HepG2 (cell line): ENCODE data around the gene TEDC2. TPM values are rescaled to one million over a fixed set of nuclear protein-coding genes. Genes with fewer than 3 reads are reported as not detected.

ENCODE experiments used
- AGO1 ChIP-seq: fragments of 200-400 bp; formaldehyde crosslinking; IDR thresholded peaks from 2 replicates; pipeline ENCODE4 v1.6.1; 2017; ENCODE audit warnings: mild to moderate bottlenecking, low read depth, low read length, moderate library complexity; ENCODE audit not compliant: poor library complexity, severe bottlenecking
- ARNT2 ChIP-seq: sonication (generic); formaldehyde crosslinking; IDR thresholded peaks from 2 replicates; pipeline ENCODE4 v1.8.0; 2022; ENCODE audit warnings: mild to moderate bottlenecking, low read depth, missing genetic modification reagents, moderate library complexity
- ATF7 ChIP-seq, 2 experiments: fragments of 450-650 bp in 1 of 2; sonication (generic) in 1 of 2; formaldehyde crosslinking in 1 of 2; IDR thresholded peaks; 2 replicates each; pipeline versions ENCODE4 v1.4.0 to v1.6.1; 2016 to 2020; ENCODE audit warnings: antibody characterized with exemption in 1 of 2, mild to moderate bottlenecking in 1 of 2, missing genetic modification reagents in 1 of 2
- CBFB ChIP-seq: sonication (generic); formaldehyde crosslinking; IDR thresholded peaks from 2 replicates; pipeline ENCODE4 v1.4.0; 2020; ENCODE audit warnings: missing genetic modification reagents
- CHCHD3 ChIP-seq: sonication (generic); formaldehyde crosslinking; IDR thresholded peaks from 2 replicates; pipeline ENCODE4 v1.8.0; 2022; ENCODE audit warnings: mild to moderate bottlenecking, missing genetic modification reagents, moderate library complexity
- EZH2 ChIP-seq: conservative IDR thresholded peaks from 2 replicates; pipeline ENCODE4 v1.6.1; 2012; ENCODE audit warnings: mild to moderate bottlenecking, low read depth, low read length, moderate library complexity
- HNRNPLL ChIP-seq: fragments of 200-400 bp; formaldehyde crosslinking; IDR thresholded peaks from 2 replicates; pipeline ENCODE4 v1.6.1; 2017; ENCODE audit warnings: mild to moderate bottlenecking, low read depth, low read length; ENCODE audit not compliant: poor library complexity, severe bottlenecking
- HOXD1 ChIP-seq: sonication (generic); formaldehyde crosslinking; IDR thresholded peaks from 2 replicates; pipeline ENCODE4 v1.5.0; 2020; ENCODE audit warnings: missing genetic modification reagents
- KDM5B ChIP-seq: sonication (generic); formaldehyde crosslinking; IDR thresholded peaks from 2 replicates; pipeline ENCODE4 v1.4.0; 2020; ENCODE audit warnings: missing genetic modification reagents, mild to moderate bottlenecking, borderline replicate concordance
- TAF15 ChIP-seq: fragments of 200-400 bp; formaldehyde crosslinking; IDR thresholded peaks from one replicate; pipeline ENCODE4 v1.6.1; 2018; ENCODE audit warnings: mild to moderate bottlenecking, low read depth, low read length; ENCODE audit not compliant: poor library complexity, severe bottlenecking
- ZBTB7B ChIP-seq: sonication (generic); formaldehyde crosslinking; IDR thresholded peaks from 2 replicates; pipeline ENCODE4 v1.4.0; 2020; ENCODE audit warnings: missing genetic modification reagents
- ZIK1 ChIP-seq: sonication (generic); formaldehyde crosslinking; IDR thresholded peaks from 2 replicates; pipeline ENCODE4 v1.5.0; 2020; ENCODE audit warnings: mild to moderate bottlenecking, low read depth, missing genetic modification reagents, borderline replicate concordance
- ZNF564 ChIP-seq: sonication (generic); formaldehyde crosslinking; IDR thresholded peaks from 2 replicates; pipeline ENCODE4 v1.8.1; 2023; ENCODE audit warnings: mild to moderate bottlenecking, missing genetic modification reagents
- ZNF572 ChIP-seq: sonication (generic); formaldehyde crosslinking; IDR thresholded peaks from 2 replicates; pipeline ENCODE4 v1.5.1; 2020; ENCODE audit warnings: mild to moderate bottlenecking, missing genetic modification reagents
- ZNF619 ChIP-seq: sonication (generic); formaldehyde crosslinking; IDR thresholded peaks from 2 replicates; pipeline ENCODE4 v1.4.0; 2020; ENCODE audit warnings: mild to moderate bottlenecking, missing genetic modification reagents
- ZNF660 ChIP-seq: sonication (generic); formaldehyde crosslinking; IDR thresholded peaks from 2 replicates; pipeline ENCODE4 v1.5.1; 2020; ENCODE audit warnings: mild to moderate bottlenecking, low read depth, missing genetic modification reagents, borderline replicate concordance
- ZSCAN25 ChIP-seq: sonication (generic); formaldehyde crosslinking; IDR thresholded peaks from 2 replicates; pipeline ENCODE4 v1.8.0; 2022; ENCODE audit warnings: mild to moderate bottlenecking, missing genetic modification reagents
- polyA plus RNA-seq, 8 experiments: library from polyadenylated mRNA; depleted of rRNA in 3 of 8; stranded (reverse) in 7 of 8; unstranded in 1 of 8; fragments of >200 nt; fragmentation: Illumina TruSeq in 4 of 8; extraction: Trizol in 4 of 8; gene quantifications; 2 replicates each; pipeline versions ENCODE4 v1.2.1 to v1.2.3, GENCODE V29; 2011 to 2016; ENCODE audit warnings: low read depth in 4 of 8, missing spikeins in 1 of 8, mixed read lengths in 1 of 8; ENCODE audit not compliant: insufficient read depth in 1 of 8
- total RNA-seq, 5 experiments: library from RNA; depleted of rRNA; stranded (reverse); fragments of >200 nt; fragmentation: Illumina TruSeq; extraction: Trizol; gene quantifications; 2 replicates each; pipeline ENCODE4 v1.2.3, GENCODE V29; 2016; ENCODE audit warnings: low read depth in 1 of 5
- TF ChIP-seq, protein P1 (sequence below): sonication (generic); formaldehyde crosslinking; IDR thresholded peaks from 2 replicates; pipeline ENCODE4 v1.4.0; 2020; ENCODE audit warnings: missing genetic modification reagents
- TF ChIP-seq, protein P2 (sequence below): sonication (generic); formaldehyde crosslinking; IDR thresholded peaks from 2 replicates; pipeline ENCODE4 v1.9.0; 2022; ENCODE audit warnings: low read depth, missing genetic modification reagents
- TF ChIP-seq, protein P3 (sequence below): sonication (generic); formaldehyde crosslinking; IDR thresholded peaks from 2 replicates; pipeline ENCODE4 v1.5.0; 2020; ENCODE audit warnings: mild to moderate bottlenecking, missing genetic modification reagents, borderline replicate concordance
- TF ChIP-seq, protein P4 (sequence below): sonication (generic); formaldehyde crosslinking; IDR thresholded peaks from 2 replicates; pipeline ENCODE4 v1.4.0; 2020; ENCODE audit warnings: missing genetic modification reagents

Gene TEDC2
- total and polyA plus RNA-seq, 2 of the 13 experiments (the other 11 are each of a cell fraction or from before 2014, with no cell fraction given) = 6.2 to 24.4 TPM

DNA sequence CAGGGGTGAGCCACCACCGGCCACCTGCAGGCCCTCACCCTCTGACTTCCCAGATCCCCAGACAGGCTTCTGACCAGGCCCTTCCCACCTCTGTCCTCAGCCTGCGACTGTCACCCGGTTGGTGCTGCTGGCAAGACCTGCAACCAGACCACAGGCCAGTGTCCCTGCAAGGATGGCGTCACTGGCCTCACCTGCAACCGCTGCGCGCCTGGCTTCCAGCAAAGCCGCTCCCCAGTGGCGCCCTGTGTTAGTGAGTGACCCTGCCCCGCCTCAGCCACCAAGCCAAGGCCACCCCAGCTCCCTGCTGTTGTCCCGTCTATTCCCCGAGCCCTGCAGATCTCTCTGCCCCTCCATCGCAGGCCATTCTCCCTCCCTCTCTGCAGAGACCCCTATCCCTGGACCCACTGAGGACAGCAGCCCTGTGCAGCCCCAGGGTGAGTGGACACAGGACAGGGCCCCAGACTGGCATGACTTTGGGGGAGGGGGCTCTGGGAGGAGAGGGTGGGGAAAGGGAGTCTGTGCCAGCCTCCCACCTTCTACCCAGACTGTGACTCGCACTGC lies 13.1 kb downstream of the TEDC2 start (continued):
- TF ChIP-seq, protein P1, sequence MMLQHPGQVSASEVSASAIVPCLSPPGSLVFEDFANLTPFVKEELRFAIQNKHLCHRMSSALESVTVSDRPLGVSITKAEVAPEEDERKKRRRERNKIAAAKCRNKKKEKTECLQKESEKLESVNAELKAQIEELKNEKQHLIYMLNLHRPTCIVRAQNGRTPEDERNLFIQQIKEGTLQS (CRISPR knock-in tag) = peak; percentile 10; the same call in 1 of the 2 replicates
- TF ChIP-seq KDM5B (CRISPR knock-in tag) (peak; percentile 65), CBFB (CRISPR knock-in tag) (0 out of 2 replicates have a peak, but pooled peaks have one; percentile 35), AGO1 (peak; percentile 30), ATF7 (IDR thresholded peaks at IDR 0.05) (no peak), ATF7 (CRISPR knock-in tag; IDR thresholded peaks at IDR 0.05) (0 out of 2 replicates have a peak, but pooled peaks have one; percentile 39), ARNT2 (CRISPR knock-in tag) (0 out of 2 replicates have a peak, but pooled peaks have one; percentile 43), EZH2 (no peak), ZNF619 (CRISPR knock-in tag) (0 out of 2 replicates have a peak, but pooled peaks have one; percentile 28), HOXD1 (CRISPR knock-in tag) (0 out of 2 replicates have a peak, but pooled peaks have one; percentile 45), HNRNPLL (peak; percentile 12), TAF15 (peak; percentile 18), ZBTB7B (0 out of 2 replicates have a peak, but pooled peaks have one; percentile 5), ZNF572 (peak; percentile 48; the same call in 1 of the 2 replicates), ZIK1 (CRISPR knock-in tag) (no peak), ZNF564 (no peak), CHCHD3 (CRISPR knock-in tag) (0 out of 2 replicates have a peak, but pooled peaks have one; percentile 28), ZNF660 (CRISPR knock-in tag) (no peak), ZSCAN25 (CRISPR knock-in tag) (peak; percentile 69; the same call in 1 of the 2 replicates)
- TF ChIP-seq, protein P2, sequence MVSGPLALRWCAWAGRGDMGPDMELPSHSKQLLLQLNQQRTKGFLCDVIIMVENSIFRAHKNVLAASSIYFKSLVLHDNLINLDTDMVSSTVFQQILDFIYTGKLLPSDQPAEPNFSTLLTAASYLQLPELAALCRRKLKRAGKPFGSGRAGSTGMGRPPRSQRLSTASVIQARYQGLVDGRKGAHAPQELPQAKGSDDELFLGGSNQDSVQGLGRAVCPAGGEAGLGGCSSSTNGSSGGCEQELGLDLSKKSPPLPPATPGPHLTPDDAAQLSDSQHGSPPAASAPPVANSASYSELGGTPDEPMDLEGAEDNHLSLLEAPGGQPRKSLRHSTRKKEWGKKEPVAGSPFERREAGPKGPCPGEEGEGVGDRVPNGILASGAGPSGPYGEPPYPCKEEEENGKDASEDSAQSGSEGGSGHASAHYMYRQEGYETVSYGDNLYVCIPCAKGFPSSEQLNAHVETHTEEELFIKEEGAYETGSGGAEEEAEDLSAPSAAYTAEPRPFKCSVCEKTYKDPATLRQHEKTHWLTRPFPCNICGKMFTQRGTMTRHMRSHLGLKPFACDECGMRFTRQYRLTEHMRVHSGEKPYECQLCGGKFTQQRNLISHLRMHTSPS = no peak
- TF ChIP-seq, protein P3, sequence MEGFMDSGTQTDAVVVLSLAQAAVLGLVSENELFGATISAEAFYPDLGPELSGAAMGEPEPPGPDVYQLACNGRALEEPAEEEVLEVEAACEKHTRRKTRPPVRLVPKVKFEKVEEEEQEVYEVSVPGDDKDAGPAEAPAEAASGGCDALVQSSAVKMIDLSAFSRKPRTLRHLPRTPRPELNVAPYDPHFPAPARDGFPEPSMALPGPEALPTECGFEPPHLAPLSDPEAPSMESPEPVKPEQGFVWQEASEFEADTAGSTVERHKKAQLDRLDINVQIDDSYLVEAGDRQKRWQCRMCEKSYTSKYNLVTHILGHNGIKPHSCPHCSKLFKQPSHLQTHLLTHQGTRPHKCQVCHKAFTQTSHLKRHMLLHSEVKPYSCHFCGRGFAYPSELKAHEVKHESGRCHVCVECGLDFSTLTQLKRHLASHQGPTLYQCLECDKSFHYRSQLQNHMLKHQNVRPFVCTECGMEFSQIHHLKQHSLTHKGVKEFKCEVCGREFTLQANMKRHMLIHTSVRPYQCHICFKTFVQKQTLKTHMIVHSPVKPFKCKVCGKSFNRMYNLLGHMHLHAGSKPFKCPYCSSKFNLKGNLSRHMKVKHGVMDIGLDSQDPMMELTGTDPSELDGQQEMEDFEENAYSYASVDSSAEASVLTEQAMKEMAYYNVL (CRISPR knock-in tag) = peak; percentile 5; the same call in 1 of the 2 replicates
- TF ChIP-seq, protein P4, sequence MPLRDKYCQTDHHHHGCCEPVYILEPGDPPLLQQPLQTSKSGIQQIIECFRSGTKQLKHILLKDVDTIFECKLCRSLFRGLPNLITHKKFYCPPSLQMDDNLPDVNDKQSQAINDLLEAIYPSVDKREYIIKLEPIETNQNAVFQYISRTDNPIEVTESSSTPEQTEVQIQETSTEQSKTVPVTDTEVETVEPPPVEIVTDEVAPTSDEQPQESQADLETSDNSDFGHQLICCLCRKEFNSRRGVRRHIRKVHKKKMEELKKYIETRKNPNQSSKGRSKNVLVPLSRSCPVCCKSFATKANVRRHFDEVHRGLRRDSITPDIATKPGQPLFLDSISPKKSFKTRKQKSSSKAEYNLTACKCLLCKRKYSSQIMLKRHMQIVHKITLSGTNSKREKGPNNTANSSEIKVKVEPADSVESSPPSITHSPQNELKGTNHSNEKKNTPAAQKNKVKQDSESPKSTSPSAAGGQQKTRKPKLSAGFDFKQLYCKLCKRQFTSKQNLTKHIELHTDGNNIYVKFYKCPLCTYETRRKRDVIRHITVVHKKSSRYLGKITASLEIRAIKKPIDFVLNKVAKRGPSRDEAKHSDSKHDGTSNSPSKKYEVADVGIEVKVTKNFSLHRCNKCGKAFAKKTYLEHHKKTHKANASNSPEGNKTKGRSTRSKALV (CRISPR knock-in tag) = peak; percentile 78; the same call in 1 of the 2 replicates
